HEK293 (cell line): ENCODE data around the gene PATE1.

Experiments
- CTCF ChIA-PET: fragments of 350-600 bp; formaldehyde crosslinking; extraction: SDS; loops from one replicate; lab custom pipeline; 2021; ENCODE audit warnings: antibody characterized with exemption; lab: Yijun Ruan, JAX
- POLR2A ChIA-PET: fragments of 300-600 bp; formaldehyde crosslinking; extraction: SDS; loops from one replicate; lab custom pipeline; 2020; ENCODE audit warnings: antibody characterized with exemption, inconsistent platforms; lab: Yijun Ruan, JAX
- H3K27ac ChIP-seq: fragments of 200-500 bp; sonication (Bioruptor generic); 2 replicates; pipeline ENCODE4 v1.5.1; 2014; ENCODE audit warnings: low read depth, low read length, control low read depth, inconsistent platforms; ENCODE audit errors: extremely low read depth
- H3K36me3 ChIP-seq, 2 experiments: fragments of 200-500 bp in 1 of 2; sonication (Bioruptor generic) in 1 of 2; 1 replicate in 1 of 2; 2 replicates in 1 of 2; pipeline ENCODE4 v1.5.1; 2014 to 2017; ENCODE audit warnings: inconsistent platforms in 2 of 2, low read length in 2 of 2; ENCODE audit not compliant: control insufficient read depth in 2 of 2, insufficient read depth in 1 of 2
- H3K4me1 ChIP-seq: fragments of 200-500 bp; sonication (Bioruptor generic); 2 replicates; pipeline ENCODE4 v1.5.1; 2014; ENCODE audit warnings: mild to moderate bottlenecking, low read length, inconsistent platforms; ENCODE audit not compliant: control insufficient read depth, insufficient read depth
- H3K4me3 ChIP-seq: 2 replicates; pipeline ENCODE4 v1.5.1; 2011; ENCODE audit warnings: low read depth, mild to moderate bottlenecking, control low read depth, low read length, moderate library complexity
- H3K9me3 ChIP-seq: fragments of 200-500 bp; sonication (Bioruptor generic); 2 replicates; pipeline ENCODE4 v1.5.1; 2014; ENCODE audit warnings: low read depth, low read length, inconsistent platforms; ENCODE audit not compliant: control insufficient read depth, insufficient read depth
- KLF16 ChIP-seq: fragments of 450-650 bp; formaldehyde crosslinking; IDR thresholded peaks from 2 replicates; pipeline ENCODE4 v1.5.1; 2017; ENCODE audit warnings: missing biosample characterization, missing genetic modification characterization
- KLF8 ChIP-seq: fragments of 450-650 bp; formaldehyde crosslinking; IDR thresholded peaks from 2 replicates; pipeline ENCODE4 v1.5.1; 2016; ENCODE audit warnings: missing biosample characterization, missing genetic modification characterization
- REPIN1 ChIP-seq: fragments of 450-650 bp; formaldehyde crosslinking; IDR thresholded peaks from 2 replicates; pipeline ENCODE4 v1.5.1; 2017; ENCODE audit warnings: missing biosample characterization, missing genetic modification characterization, low read depth
- SCRT1 ChIP-seq: fragments of 450-650 bp; formaldehyde crosslinking; IDR thresholded peaks from 2 replicates; pipeline ENCODE4 v1.5.1; 2016; ENCODE audit warnings: missing biosample characterization, missing genetic modification characterization, borderline replicate concordance
- SP3 ChIP-seq: fragments of 450-650 bp; formaldehyde crosslinking; IDR thresholded peaks from 2 replicates; pipeline ENCODE4 v1.5.1; 2016; ENCODE audit warnings: missing biosample characterization, missing genetic modification characterization
- TRIM28 ChIP-seq: IDR thresholded peaks from 2 replicates; pipeline ENCODE4 v1.6.1; 2011; ENCODE audit warnings: low read length, control low read depth, borderline replicate concordance
- ZBTB48 ChIP-seq: fragments of 450-650 bp; formaldehyde crosslinking; IDR thresholded peaks from 2 replicates; pipeline ENCODE4 v1.5.1; 2016; ENCODE audit warnings: missing biosample characterization, missing genetic modification characterization
- ZIC2 ChIP-seq: fragments of 450-650 bp; formaldehyde crosslinking; IDR thresholded peaks from 2 replicates; pipeline ENCODE4 v1.5.1; 2016; ENCODE audit warnings: missing biosample characterization, missing genetic modification characterization
- ZNF112 ChIP-seq: fragments of 450-650 bp; formaldehyde crosslinking; IDR thresholded peaks from 2 replicates; pipeline ENCODE4 v1.5.0; 2017; ENCODE audit warnings: missing biosample characterization, missing genetic modification characterization
- ZNF19 ChIP-seq: fragments of 450-650 bp; formaldehyde crosslinking; IDR thresholded peaks from 2 replicates; pipeline ENCODE4; 2016; ENCODE audit warnings: missing biosample characterization, missing genetic modification characterization, low read depth
- ZNF214 ChIP-seq: fragments of 450-650 bp; formaldehyde crosslinking; IDR thresholded peaks from 2 replicates; pipeline ENCODE4 v1.5.1; 2017; ENCODE audit warnings: missing biosample characterization, mild to moderate bottlenecking, missing genetic modification characterization, borderline replicate concordance
- ZNF311 ChIP-seq: fragments of 450-650 bp; formaldehyde crosslinking; IDR thresholded peaks from 2 replicates; pipeline ENCODE4 v1.5.1; 2017; ENCODE audit warnings: missing biosample characterization, missing genetic modification characterization, borderline replicate concordance
- ZNF341 ChIP-seq: fragments of 450-650 bp; formaldehyde crosslinking; IDR thresholded peaks from 2 replicates; pipeline ENCODE4; 2016; ENCODE audit warnings: low read depth, missing biosample characterization, missing genetic modification characterization
- ZNF350 ChIP-seq: fragments of 450-650 bp; formaldehyde crosslinking; IDR thresholded peaks from 2 replicates; pipeline ENCODE4 v1.5.0; 2017; ENCODE audit warnings: missing biosample characterization, mild to moderate bottlenecking, missing genetic modification characterization
- ZNF366 ChIP-seq: fragments of 450-650 bp; formaldehyde crosslinking; conservative IDR thresholded peaks from 2 replicates; pipeline ENCODE4 v1.5.1; 2016; ENCODE audit warnings: missing biosample characterization, missing genetic modification characterization
- ZNF423 ChIP-seq: fragments of 450-650 bp; formaldehyde crosslinking; IDR thresholded peaks from 2 replicates; pipeline ENCODE4 v1.5.1; 2016; ENCODE audit warnings: missing biosample characterization, missing genetic modification characterization
- ZNF510 ChIP-seq: fragments of 450-650 bp; formaldehyde crosslinking; IDR thresholded peaks from 2 replicates; pipeline ENCODE4 v1.5.1; 2018; ENCODE audit warnings: mild to moderate bottlenecking, missing genetic modification characterization, missing biosample characterization; ENCODE audit not compliant: insufficient replicate concordance
- ZNF561 ChIP-seq: fragments of 450-650 bp; IDR thresholded peaks from 2 replicates; pipeline ENCODE4 v1.5.1; 2018; ENCODE audit warnings: missing biosample characterization, missing genetic modification characterization, borderline replicate concordance
- ZNF626 ChIP-seq: fragments of 450-650 bp; sonication (Bioruptor Pico); formaldehyde crosslinking; IDR thresholded peaks from 2 replicates; pipeline ENCODE4 v1.5.1; 2018; ENCODE audit warnings: missing biosample characterization, missing genetic modification characterization, inconsistent platforms
- ZNF701 ChIP-seq: fragments of 450-650 bp; formaldehyde crosslinking; IDR thresholded peaks from 2 replicates; pipeline ENCODE4 v1.5.1; 2016; ENCODE audit warnings: missing biosample characterization, missing genetic modification characterization
- ZNF843 ChIP-seq: fragments of 450-650 bp; formaldehyde crosslinking; IDR thresholded peaks from 2 replicates; pipeline ENCODE4 v1.5.1; 2016; ENCODE audit warnings: missing biosample characterization, missing genetic modification characterization
- TF ChIP-seq, protein P1 (sequence below): fragments of 450-650 bp; formaldehyde crosslinking; optimal IDR thresholded peaks from 2 replicates; pipeline ENCODE3; 2016; ENCODE audit warnings: missing biosample characterization, mild to moderate bottlenecking, missing genetic modification characterization
- TF ChIP-seq, protein P2 (sequence below): fragments of 450-650 bp; formaldehyde crosslinking; IDR thresholded peaks from 2 replicates; pipeline ENCODE4 v1.5.1; 2016; ENCODE audit warnings: missing biosample characterization, missing genetic modification characterization, low read depth
- TF ChIP-seq, protein P3 (sequence below): fragments of 450-650 bp; formaldehyde crosslinking; IDR thresholded peaks from 2 replicates; pipeline ENCODE4 v1.5.1; 2017; ENCODE audit warnings: missing biosample characterization, missing genetic modification characterization

PATE1 gene

DNA sequence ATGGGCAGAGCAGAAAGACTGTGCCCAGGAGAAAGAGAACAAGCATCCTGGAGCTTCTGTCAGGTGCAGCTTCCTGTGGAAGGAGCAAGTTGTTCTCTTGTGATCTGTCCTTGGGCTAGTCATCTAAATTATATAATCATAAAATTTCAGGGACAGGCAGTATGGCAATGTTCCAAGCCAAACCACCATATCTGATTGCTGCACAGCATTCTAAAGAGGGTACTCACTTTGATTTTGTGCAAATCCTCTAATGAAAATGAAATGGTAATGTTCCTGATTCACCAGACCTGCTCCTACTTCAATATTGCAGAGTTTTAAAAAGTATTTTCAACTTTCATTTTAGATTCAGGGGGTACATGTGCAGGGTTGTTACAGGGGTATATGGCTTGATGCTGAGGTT, 32.6 kb downstream of the PATE1 start, which contains the start of gene PATE2:
PATE2 (minus strand) TSS at position 101 of the 400 bp plus-strand sequence; CDS start at position 46, 55 bp downstream.
- ChIA-PET POLR2A (no interaction called here), CTCF (no interaction called here)
- Histone ChIP-seq H3K9me3 (no peaks in the 10 kb centered on the region), H3K4me1 (no peaks in the 10 kb centered on the region), H3K4me3 (no peak within 1 kb of the TSS), H3K36me3 (no peaks in the 10 kb centered on the region), H3K27ac (no peak within 1 kb of the TSS)
- no peak for TF ChIP-seq REPIN1 (tag by site-specific recombination)
- no peak for TF ChIP-seq ZNF112 (tag by site-specific recombination)
- TF ChIP-seq ZNF701 (tag by site-specific recombination): no peak
- TF ChIP-seq ZIC2: no peak

DNA sequence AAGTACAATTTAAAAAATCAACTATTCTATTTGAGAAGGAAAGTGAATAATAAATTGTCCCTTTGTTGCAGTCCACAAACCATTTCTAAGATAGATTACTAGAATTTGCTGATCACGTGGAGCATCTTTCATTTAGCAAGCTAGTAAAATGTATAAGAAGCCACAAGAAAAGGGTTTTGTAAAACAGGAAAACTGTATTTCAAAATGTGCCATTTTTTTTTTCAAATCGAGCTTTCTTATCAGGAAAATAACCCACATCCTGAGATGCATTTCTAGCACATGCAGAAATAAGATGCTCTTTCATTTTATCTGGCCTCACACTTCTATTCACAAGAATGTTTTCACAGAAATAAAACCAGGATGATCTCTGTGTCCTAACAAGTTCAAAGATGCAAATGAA, 38.6 kb downstream of the PATE1 start:
- Histone ChIP-seq H3K4me3 (no peak overlapping the region), H3K4me1 (no peaks in the 10 kb centered on the region), H3K9me3 (no peaks in the 10 kb centered on the region), H3K36me3 (no peaks in the 10 kb centered on the region), H3K27ac (no peak overlapping the region)
- POLR2A ChIA-PET: no interaction called here
- CTCF ChIA-PET: interaction anchor here (0.6 kb wide), 1 partner anchor 696 kb away, joined by 3 read pairs; no protein-coding TSS in a partner anchor
- TF ChIP-seq ZNF311 (tag by site-specific recombination): no peak
- TF ChIP-seq SCRT1 (tag by site-specific recombination): no peak
- no peak for TF ChIP-seq TRIM28

DNA sequence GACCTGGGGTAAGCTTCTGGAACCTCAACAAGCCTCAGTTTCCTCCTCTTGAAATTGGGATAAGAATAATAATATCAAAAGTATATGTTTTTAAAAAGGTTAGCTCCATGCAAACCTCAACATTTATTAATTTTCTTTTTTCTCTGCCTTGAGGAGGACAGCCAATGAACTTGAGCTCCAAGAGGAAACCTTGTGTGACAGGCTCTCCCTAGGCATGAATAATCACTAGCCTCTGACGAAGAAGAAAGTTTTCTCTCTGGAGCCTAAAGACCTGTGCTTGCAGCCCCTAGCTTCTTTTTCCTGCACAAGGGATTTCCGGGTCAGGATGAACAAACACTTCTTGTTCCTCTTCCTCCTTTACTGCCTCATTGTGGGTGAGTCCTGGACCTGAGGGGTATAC, 41.7 kb downstream of the PATE1 start, which contains the start of gene PATE3:
PATE3 (plus strand) TSS at position 301 of the 400 bp plus-strand sequence; CDS start at position 326, 25 bp downstream.
- H3K36me3 ChIP-seq: no peaks in the 10 kb centered on the region
- H3K27ac ChIP-seq: no peak within 1 kb of the TSS
- POLR2A ChIA-PET: no interaction called here
- no peaks in the 10 kb centered on the region for H3K4me1 ChIP-seq
- CTCF ChIA-PET: no interaction called here
- no peaks in the 10 kb centered on the region for H3K9me3 ChIP-seq
- no peak within 1 kb of the TSS for H3K4me3 ChIP-seq
- TF ChIP-seq SP3: no peak
- TF ChIP-seq ZNF214: no peak
- TF ChIP-seq ZNF366: no peak
- TF ChIP-seq ZNF19 (tag by site-specific recombination): no peak
- TF ChIP-seq ZNF561 (tag by site-specific recombination): no peak
- no peak for TF ChIP-seq KLF8 (tag by site-specific recombination)
- no peak for TF ChIP-seq ZNF341
- TF ChIP-seq KLF16 (tag by site-specific recombination): no peak
- TF ChIP-seq, protein P1, sequence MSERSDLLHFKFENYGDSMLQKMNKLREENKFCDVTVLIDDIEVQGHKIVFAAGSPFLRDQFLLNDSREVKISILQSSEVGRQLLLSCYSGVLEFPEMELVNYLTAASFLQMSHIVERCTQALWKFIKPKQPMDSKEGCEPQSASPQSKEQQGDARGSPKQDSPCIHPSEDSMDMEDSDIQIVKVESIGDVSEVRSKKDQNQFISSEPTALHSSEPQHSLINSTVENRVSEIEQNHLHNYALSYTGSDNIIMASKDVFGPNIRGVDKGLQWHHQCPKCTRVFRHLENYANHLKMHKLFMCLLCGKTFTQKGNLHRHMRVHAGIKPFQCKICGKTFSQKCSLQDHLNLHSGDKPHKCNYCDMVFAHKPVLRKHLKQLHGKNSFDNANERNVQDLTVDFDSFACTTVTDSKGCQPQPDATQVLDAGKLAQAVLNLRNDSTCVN (tag by site-specific recombination): no peak
- no peak for TF ChIP-seq ZNF510 (tag by site-specific recombination)
- TF ChIP-seq, protein P2, sequence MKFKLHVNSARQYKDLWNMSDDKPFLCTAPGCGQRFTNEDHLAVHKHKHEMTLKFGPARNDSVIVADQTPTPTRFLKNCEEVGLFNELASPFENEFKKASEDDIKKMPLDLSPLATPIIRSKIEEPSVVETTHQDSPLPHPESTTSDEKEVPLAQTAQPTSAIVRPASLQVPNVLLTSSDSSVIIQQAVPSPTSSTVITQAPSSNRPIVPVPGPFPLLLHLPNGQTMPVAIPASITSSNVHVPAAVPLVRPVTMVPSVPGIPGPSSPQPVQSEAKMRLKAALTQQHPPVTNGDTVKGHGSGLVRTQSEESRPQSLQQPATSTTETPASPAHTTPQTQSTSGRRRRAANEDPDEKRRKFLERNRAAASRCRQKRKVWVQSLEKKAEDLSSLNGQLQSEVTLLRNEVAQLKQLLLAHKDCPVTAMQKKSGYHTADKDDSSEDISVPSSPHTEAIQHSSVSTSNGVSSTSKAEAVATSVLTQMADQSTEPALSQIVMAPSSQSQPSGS: no peak
- no peak for TF ChIP-seq ZNF423 (tag by site-specific recombination)
- TF ChIP-seq, protein P3, sequence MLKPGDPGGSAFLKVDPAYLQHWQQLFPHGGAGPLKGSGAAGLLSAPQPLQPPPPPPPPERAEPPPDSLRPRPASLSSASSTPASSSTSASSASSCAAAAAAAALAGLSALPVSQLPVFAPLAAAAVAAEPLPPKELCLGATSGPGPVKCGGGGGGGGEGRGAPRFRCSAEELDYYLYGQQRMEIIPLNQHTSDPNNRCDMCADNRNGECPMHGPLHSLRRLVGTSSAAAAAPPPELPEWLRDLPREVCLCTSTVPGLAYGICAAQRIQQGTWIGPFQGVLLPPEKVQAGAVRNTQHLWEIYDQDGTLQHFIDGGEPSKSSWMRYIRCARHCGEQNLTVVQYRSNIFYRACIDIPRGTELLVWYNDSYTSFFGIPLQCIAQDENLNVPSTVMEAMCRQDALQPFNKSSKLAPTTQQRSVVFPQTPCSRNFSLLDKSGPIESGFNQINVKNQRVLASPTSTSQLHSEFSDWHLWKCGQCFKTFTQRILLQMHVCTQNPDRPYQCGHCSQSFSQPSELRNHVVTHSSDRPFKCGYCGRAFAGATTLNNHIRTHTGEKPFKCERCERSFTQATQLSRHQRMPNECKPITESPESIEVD (tag by site-specific recombination): no peak
- no peak for TF ChIP-seq ZNF701 (tag by site-specific recombination)
- TF ChIP-seq ZNF843 (tag by site-specific recombination): no peak
- no peak for TF ChIP-seq ZNF350 (tag by site-specific recombination)
- no peak for TF ChIP-seq ZNF626 (tag by site-specific recombination)
- TF ChIP-seq ZBTB48 (tag by site-specific recombination): no peak
